HG02759 (cell line): ENCODE results near the gene ZCCHC10.

Source experiments
- ATAC-seq: cut with Tn5 transposase; IDR thresholded peaks from one replicate; pipeline ENCODE4 v1.9.1; 2021; ENCODE audit warnings: mild to moderate bottlenecking, moderate library complexity; ENCODE audit not compliant: unreplicated experiment

ZCCHC10 gene

GRCh38 chr5:133025804-133026663, at the start of gene ZCCHC10:
ZCCHC10 (minus strand) TSS chr5:133026549; CDS start chr5:133026537, 12 bp downstream.
- peak; percentile 98 for ATAC-seq

GRCh38 chr5:133075572-133076536, 49.5 kb upstream of the ZCCHC10 start:
- ATAC-seq = no peak

GRCh38 chr5:133072021-133072420, 45.7 kb upstream of the ZCCHC10 start:
- no peak for ATAC-seq

GRCh38 chr5:133066045-133066444, 39.7 kb upstream of the ZCCHC10 start:
- ATAC-seq = no peak

- no peak for ATAC-seq
These were observed 39.1 kb upstream of the ZCCHC10 start for GRCh38 chr5:133065471-133065870.

- no peak for ATAC-seq
These were observed 37.6 kb upstream of the ZCCHC10 start for GRCh38 chr5:133063965-133064364.

DNA sequence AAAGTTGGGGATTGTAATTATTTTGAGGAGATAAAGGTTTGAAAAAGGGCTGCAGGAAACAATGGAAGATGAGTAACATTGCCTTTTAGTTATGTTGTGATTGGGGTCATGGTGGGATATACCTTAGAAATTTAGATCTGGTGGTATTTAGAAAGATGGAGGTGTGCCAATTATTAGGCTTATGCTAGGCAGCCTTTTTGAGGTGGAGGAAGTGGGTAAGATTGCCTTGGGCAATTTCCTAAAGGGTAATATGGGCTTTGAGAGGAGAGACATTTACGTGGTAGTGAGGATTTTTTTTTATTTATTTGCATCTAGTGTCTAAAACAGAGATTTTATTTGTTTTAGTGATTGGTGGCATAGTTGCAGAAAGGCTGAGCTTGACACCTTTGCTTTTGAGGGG, 35.9 kb upstream of the ZCCHC10 start:
- ATAC-seq = no peak

DNA sequence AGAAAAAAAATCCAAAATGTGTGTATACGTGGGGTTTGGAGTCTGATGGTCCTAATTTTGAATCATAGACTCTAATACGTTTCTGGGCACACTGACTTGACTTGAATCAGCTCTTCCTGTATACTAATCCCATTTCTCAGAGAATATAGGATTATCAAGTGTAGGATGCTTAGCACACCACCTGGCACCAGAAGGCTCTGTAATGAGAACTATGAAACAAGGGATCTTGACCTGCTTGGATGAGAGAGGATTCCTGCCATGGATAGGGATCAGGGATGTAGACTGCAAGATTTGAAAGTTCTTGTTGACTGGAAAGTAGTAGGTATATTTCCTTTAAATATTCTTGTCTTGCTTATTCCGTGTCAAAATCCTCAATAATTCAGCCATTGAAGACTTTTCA, 33.3 kb upstream of the ZCCHC10 start:
- no peak for ATAC-seq

GRCh38 chr5:133056891-133057290, 30.5 kb upstream of the ZCCHC10 start:
- no peak for ATAC-seq

DNA sequence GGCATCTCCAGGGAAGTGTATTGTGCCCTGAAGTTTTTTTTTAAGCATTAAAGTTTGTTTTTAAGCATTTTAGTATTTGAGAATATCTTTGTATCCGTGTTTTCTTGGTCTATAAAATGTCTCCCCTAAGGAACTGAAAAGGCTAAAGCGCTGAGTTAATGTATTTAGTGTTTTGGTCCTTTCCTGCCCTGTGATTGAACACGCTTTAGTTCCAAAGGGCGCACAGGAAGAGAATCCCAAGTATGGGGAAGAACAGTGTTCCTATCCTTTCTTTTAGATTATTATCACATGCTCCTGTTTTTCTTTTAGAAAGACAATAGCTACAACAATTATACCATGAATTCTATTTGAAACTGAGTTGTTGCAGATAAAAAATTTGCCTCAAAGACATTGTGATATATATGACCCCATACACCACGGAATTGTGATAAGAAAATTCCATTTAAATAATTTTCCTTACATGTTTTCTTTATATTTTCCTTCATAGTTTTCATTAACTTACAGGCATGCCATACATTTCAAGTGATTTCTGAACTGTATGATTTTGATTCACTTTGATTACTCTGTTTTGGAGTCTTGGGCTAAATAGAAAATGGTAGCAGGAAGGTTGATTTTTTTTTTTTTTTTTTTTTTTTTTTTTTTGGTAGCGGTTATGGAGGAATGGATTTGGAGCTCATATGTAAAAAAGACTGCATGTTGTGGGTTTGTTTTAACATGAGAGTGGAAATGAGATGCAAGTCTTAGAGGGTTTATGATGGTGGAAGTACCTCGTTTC, 28.5 kb upstream of the ZCCHC10 start:
- no peak for ATAC-seq

- no peak for ATAC-seq
These were observed 27.1 kb upstream of the ZCCHC10 start for GRCh38 chr5:133053448-133053847.

DNA sequence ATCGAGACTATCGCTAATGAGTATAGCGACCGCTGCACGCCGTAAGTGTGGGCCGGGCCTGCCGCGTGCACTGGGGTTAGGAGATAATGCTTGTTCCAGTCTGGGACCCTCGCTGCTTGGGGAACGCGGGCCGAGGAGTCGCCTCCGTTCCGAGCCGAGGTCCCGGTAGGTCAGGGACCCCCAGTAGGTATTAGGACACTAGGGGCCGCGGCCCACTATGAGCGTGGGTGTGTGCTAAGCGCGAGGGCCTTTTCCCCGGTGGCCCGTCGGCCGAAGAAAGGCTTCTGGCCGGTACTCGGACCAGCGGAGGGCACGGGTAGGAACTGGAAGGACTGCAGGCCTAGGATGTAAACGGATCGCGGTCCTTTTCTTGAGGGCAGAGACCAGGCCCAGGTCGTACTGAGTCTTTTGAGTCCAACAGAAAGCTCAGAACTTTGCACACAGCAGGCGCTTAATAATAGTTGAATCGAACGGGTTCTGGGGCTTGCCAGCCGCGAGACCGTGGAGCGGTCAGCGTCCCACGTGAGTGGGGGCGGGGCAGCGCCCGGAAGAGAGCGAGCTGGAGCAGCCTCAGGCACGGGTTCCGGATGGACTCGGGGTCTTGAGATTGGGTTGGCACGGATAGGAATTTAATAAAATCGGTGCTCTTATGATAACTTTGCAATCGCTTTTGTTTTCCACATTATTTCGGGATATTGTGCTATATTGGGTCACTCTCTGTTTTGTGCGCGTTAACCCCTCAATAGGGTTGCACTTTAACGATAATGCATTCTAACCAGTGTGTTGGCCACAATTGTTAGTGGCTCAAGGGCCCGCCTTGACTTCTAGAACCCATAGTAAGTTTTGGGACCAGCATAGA, 26.2 kb upstream of the ZCCHC10 start:
- ATAC-seq = peak; percentile 27

DNA sequence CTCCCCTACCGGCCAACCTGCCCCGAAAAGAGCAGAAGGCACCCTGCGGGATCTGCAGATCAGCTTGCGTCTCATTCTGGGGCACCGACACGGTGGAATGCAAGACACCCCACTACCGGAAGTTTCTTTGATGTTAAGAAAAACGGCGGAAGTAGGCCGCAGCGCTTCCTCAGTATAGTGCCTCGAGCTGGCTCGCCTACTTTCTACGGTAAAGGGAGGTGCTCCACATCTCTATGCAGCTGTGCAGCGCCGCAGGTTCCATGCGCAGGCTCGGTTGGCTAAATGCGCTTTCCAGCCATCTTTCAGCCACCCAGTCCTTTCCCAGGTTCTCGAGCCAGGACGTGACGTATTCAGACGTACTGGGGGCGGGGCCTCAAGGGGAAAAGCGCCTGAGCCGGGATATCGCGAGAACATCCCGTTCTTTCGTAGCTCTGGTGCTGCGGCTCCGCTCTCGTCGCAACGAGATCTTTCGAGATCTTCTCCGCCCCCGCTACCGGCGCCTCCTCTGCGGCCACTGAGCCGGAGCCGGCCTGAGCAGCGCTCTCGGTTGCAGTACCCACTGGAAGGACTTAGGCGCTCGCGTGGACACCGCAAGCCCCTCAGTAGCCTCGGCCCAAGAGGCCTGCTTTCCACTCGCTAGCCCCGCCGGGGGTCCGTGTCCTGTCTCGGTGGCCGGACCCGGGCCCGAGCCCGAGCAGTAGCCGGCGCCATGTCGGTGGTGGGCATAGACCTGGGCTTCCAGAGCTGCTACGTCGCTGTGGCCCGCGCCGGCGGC, 25.4 kb upstream of the ZCCHC10 start, which contains the start of gene HSPA4:
Gene HSPA4, plus strand, starts transcription at position 472 of the 775 bp plus-strand sequence. Its CDS starts 238 bp downstream, at position 710.
- ATAC-seq = peak; percentile 84

DNA sequence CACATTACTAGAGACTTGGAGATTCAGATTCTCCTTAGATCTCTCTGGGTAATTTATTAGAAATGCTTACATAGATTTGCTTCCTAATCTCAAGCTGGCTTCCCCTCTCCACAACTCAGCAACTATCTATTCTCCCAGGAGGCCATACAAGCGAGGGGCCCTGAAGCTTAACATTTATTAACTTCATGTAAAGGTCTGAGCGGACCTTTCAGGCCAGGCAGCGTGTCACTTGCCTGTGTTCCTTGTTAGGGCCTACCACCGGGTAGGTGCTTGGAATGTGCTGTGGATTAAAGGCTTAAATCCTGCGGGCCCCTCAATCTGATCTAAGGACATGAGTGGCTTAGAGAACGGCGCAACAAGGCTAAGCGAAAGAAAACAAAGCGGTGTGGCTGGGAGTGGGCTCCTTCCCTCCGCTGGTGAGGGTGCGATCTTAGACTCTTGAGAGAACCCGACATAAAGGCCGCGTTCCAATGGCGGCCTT, 24.8 kb upstream of the ZCCHC10 start:
- ATAC-seq = no peak

DNA sequence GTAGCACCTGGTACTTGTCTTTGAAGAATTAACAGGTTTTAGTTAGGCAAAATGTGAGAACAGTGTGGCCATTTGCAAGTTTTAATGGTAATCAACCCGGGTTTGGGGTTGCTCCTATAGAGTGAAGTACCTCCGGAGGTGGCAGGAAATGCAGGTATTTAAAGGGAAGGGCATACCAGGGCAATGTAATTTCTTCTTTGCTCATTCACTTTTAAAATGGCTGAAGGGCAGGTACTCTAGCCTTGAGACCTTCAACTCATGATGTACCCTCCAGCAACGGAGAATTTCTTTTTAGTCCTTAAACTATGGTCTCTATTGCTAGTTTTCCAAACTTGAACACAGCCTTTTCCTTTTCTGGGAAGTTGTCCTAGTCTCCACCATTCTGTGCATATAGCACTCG, 24.2 kb upstream of the ZCCHC10 start:
- no peak for ATAC-seq

- no peak for ATAC-seq
These were observed 23.3 kb upstream of the ZCCHC10 start for GRCh38 chr5:133049726-133050048.

- ATAC-seq = no peak
These were observed 22.8 kb upstream of the ZCCHC10 start for GRCh38 chr5:133048993-133049725.

DNA sequence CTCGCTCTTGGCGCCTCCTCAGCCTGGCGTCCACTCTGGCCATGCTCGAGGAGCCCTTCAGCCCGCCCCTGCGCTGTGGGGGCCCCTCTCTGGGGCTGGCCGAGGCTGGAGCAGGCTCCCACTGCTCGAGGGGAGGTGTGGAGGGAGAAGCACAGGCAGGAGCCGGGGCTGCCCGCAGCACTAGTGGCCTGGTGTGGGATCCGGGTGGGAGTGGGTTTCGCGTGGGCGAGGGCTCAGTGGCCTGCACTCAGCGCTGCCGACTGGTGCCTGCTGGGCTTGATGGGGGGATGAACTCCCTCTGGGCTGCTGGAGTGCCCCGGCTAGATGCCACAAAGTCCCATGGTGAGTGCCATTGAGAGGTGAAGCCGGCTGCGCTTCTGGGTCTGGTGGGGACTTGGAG, 21.1 kb upstream of the ZCCHC10 start:
- ATAC-seq = no peak
